ENCODE measurements around the gene PSMA5. TPM values are rescaled to one million over a fixed set of nuclear protein-coding genes. Genes with fewer than 3 reads are reported as not detected.

The PSMA5 gene
- total RNA-seq, 4 donors from 2014 or later, result 29.7 to 69.3 (median 50.4) TPM

- peak overlapping the region; percentile 28 to 92 (median 78) for H3K27ac ChIP-seq
- no peaks in the 10 kb centered on the region for H3K9me3 ChIP-seq
- no peak for TF ChIP-seq POLR2A (IDR thresholded peaks at IDR 0.05)
- TF ChIP-seq, protein P1, sequence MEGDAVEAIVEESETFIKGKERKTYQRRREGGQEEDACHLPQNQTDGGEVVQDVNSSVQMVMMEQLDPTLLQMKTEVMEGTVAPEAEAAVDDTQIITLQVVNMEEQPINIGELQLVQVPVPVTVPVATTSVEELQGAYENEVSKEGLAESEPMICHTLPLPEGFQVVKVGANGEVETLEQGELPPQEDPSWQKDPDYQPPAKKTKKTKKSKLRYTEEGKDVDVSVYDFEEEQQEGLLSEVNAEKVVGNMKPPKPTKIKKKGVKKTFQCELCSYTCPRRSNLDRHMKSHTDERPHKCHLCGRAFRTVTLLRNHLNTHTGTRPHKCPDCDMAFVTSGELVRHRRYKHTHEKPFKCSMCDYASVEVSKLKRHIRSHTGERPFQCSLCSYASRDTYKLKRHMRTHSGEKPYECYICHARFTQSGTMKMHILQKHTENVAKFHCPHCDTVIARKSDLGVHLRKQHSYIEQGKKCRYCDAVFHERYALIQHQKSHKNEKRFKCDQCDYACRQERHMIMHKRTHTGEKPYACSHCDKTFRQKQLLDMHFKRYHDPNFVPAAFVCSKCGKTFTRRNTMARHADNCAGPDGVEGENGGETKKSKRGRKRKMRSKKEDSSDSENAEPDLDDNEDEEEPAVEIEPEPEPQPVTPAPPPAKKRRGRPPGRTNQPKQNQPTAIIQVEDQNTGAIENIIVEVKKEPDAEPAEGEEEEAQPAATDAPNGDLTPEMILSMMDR (IDR thresholded peaks at IDR 0.05), result no peak
- H3K36me3 ChIP-seq, result no peaks in the 10 kb centered on the region
- peaks cover 0 to 49% (median 14%) of the 10 kb centered on the region in 4 donors for H3K4me1 ChIP-seq
- no peaks in the 10 kb centered on the region for H3K27me3 ChIP-seq
- peak overlapping the region in 2 of 4 donors; percentile 4 to 22 for H3K4me3 ChIP-seq
- no peak for DNase-seq
Measured at GRCh38 chr1:109393617-109394233, 32.5 kb downstream of the PSMA5 start.

DNA sequence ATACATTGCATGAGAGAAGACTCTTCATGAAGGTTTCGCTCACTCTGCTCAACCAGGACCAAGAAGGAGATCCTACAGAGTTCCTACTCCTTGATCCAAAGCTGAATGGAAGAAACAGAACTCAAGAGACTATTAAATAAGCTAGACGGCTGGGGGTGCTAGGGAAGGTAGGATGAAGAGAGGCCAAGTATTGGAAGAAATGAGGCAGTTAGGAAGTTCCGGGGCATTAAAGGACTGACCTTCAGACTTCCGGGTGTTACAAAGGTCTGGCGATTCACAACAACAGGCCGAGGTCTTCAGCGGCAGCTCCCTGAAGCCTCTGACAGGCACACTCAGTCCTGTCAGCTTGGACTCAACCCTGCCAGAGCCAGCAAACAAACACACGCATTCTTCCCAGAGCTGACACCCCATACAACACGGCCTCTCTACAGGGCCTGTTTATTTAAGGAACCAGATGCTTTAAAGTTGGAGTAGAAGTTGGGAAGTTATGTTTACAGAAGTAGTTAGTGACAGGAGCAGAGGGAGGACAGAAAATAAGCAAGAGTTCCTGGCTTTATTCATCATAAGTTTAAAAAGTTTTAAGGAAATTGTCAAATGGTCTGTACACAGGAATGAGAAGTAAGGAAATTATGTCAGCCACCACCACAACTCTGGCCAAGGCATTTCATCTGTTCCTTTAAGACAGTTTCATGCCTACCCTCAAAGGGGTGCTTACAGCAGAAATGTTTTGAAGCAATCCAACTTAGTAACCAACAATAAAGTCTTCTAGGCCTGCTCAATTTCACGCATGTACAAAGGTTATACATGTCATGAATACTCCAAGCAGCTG lies 33.2 kb downstream of the PSMA5 start:
- peak overlapping the region; percentile 28 to 92 (median 78) for H3K27ac ChIP-seq
- H3K4me1 ChIP-seq, result peaks cover 0 to 43% (median 12%) of the 10 kb centered on the region in 4 donors
- H3K9me3 ChIP-seq, result no peaks in the 10 kb centered on the region
- peak; percentile 21 to 83 (median 81) for DNase-seq
- peak; percentile 69 to 73 for TF ChIP-seq POLR2A (IDR thresholded peaks at IDR 0.05)
- TF ChIP-seq, protein P1 (IDR thresholded peaks at IDR 0.05), result no peak
- H3K4me3 ChIP-seq, result peak overlapping the region in 2 of 4 donors; percentile 22 to 24
- no peaks in the 10 kb centered on the region for H3K36me3 ChIP-seq
- no peaks in the 10 kb centered on the region for H3K27me3 ChIP-seq

GRCh38 chr1:109392037-109392787 lies 34.0 kb downstream of the PSMA5 start:
- Histone ChIP-seq H3K36me3 (no peaks in the 10 kb centered on the region), H3K27me3 (no peaks in the 10 kb centered on the region), H3K27ac (peak overlapping the region in 3 of 4 donors; percentile 72 to 92 (median 84)), H3K9me3 (no peaks in the 10 kb centered on the region), H3K4me1 (peaks cover 0 to 43% (median 8%) of the 10 kb centered on the region in 4 donors), H3K4me3 (peak overlapping the region in 2 of 4 donors; percentile 22 to 24)
- no peak for TF ChIP-seq POLR2A (IDR thresholded peaks at IDR 0.05)
- TF ChIP-seq, protein P1 (IDR thresholded peaks at IDR 0.05), result no peak
- no peak for DNase-seq

- Histone ChIP-seq H3K36me3 (no peaks in the 10 kb centered on the region), H3K9me3 (no peaks in the 10 kb centered on the region), H3K27ac (peak overlapping the region; percentile 19 to 92 (median 78)), H3K4me1 (peaks cover 0 to 43% (median 8%) of the 10 kb centered on the region in 4 donors), H3K27me3 (no peaks in the 10 kb centered on the region), H3K4me3 (no peak overlapping the region)
- no peak for TF ChIP-seq POLR2A (IDR thresholded peaks at IDR 0.05)
- TF ChIP-seq, protein P1 (IDR thresholded peaks at IDR 0.05), result no peak
- DNase-seq, result no peak
Measured at GRCh38 chr1:109391626-109392025, 34.6 kb downstream of the PSMA5 start.

GRCh38 chr1:109391157-109391556 lies 35.1 kb downstream of the PSMA5 start:
- TF ChIP-seq POLR2A (IDR thresholded peaks at IDR 0.05), result no peak
- TF ChIP-seq, protein P1 (IDR thresholded peaks at IDR 0.05), result no peak
- H3K4me3 ChIP-seq, result no peak overlapping the region
- H3K9me3 ChIP-seq, result no peaks in the 10 kb centered on the region
- H3K27me3 ChIP-seq, result no peaks in the 10 kb centered on the region
- H3K36me3 ChIP-seq, result no peaks in the 10 kb centered on the region
- peaks cover 0 to 48% (median 8%) of the 10 kb centered on the region in 4 donors for H3K4me1 ChIP-seq
- no peak for DNase-seq
- H3K27ac ChIP-seq, result peak overlapping the region; percentile 19 to 92 (median 78)

Data from Peyer's patch (tissue), 4 donors.